Stomach (tissue), 9 donors: ENCODE measurements around the gene NT5DC3. TPM values are rescaled to one million over a fixed set of nuclear protein-coding genes. Genes with fewer than 3 reads are reported as not detected.

Experiments used
- DNase-seq, 2 donors: peaks; one replicate each; pipeline versions ENCODE4 v3.0.0 to v3.0.0-alpha.2; 2013 to 2019
- H3K27ac ChIP-seq, 5 donors: fragments of 200-600 bp in 4 of 5; sonication (generic) in 4 of 5; one replicate each; pipeline ENCODE4 v1.5.1; 2013 to 2019; ENCODE audit warnings: mild to moderate bottlenecking in 1 of 5, moderate library complexity in 1 of 5
- H3K27me3 ChIP-seq, 3 donors: fragments of 200-600 bp; sonication (generic); one replicate each; pipeline ENCODE4 v1.5.1; 2017 to 2019; ENCODE audit warnings: mixed run types in 1 of 3
- H3K36me3 ChIP-seq, 4 donors: fragments of 200-600 bp; sonication (generic); 1 replicate in 3 of 4; 2 replicates in 1 of 4; pipeline ENCODE4 v1.5.1; 2016 to 2019
- H3K4me1 ChIP-seq, 4 donors: fragments of 200-600 bp; sonication (generic); one replicate each; pipeline ENCODE4 v1.5.1; 2016 to 2019
- H3K4me3 ChIP-seq, 4 donors: fragments of 200-600 bp; sonication (generic) in 3 of 4; one replicate each; pipeline ENCODE4 v1.5.1; 2016 to 2019; ENCODE audit warnings: mild to moderate bottlenecking in 1 of 4
- H3K9me3 ChIP-seq, 4 donors: fragments of 200-600 bp; sonication (generic); one replicate each; pipeline ENCODE4 v1.5.1; 2016 to 2019
- EP300 ChIP-seq: sonication (generic); formaldehyde crosslinking; IDR thresholded peaks from one replicate; pipeline ENCODE4 v1.6.1; 2017; ENCODE audit warnings: antibody characterized with exemption
- POLR2A ChIP-seq, 4 donors: fragments of 450-650 bp; IDR thresholded peaks; one replicate each; pipeline ENCODE4 v1.6.1; 2016; ENCODE audit warnings: antibody characterized with exemption in 4 of 4, control low read depth in 2 of 4, mild to moderate bottlenecking in 1 of 4, moderate library complexity in 1 of 4
- POLR2AphosphoS5 ChIP-seq, 3 donors: sonication (generic); formaldehyde crosslinking; IDR thresholded peaks; one replicate each; pipeline ENCODE4 v1.6.1; 2016; ENCODE audit warnings: antibody characterized with exemption in 3 of 3
- WGBS, 5 donors: extraction: QIAGEN DNeasy Blood & Tissue Kit in 3 of 5; methylation state at CpG; one replicate each; pipeline versions ENCODE4 v1.1.5 to v1.1.7; 2013 to 2018; 5-methylcytosine and 5-hydroxymethylcytosine counted together
- intact Hi-C: fragments of 100-400 bp; cut with DNase I; formaldehyde crosslinking; loops from one replicate; pipeline ENCODE4 v1.15.1; 2023; ENCODE audit warnings: low total_unique reads
- polyA plus RNA-seq, 3 donors: library from polyadenylated mRNA; stranded (reverse); fragments of 200-250 nt; gene quantifications; one replicate each; pipeline ENCODE4 v1.2.3, GENCODE V29; 2013
- total RNA-seq, 5 donors: library from RNA; depleted of rRNA; stranded (reverse); fragments of >200 nt; gene quantifications; one replicate each; pipeline versions ENCODE4 v1.1.0 to v1.2.3, GENCODE V29; 2014 to 2016
- TF ChIP-seq, protein P1 (sequence below), 7 experiments: fragments of 450-650 bp in 4 of 7; fragments of 200-600 bp in 3 of 7; sonication (generic) in 3 of 7; IDR thresholded peaks; one replicate each; pipeline ENCODE4 v1.5.1; 2016 to 2019; ENCODE audit warnings: antibody characterized with exemption in 7 of 7, control low read depth in 2 of 7, mild to moderate bottlenecking in 1 of 7
- donor health status: healthy with polysubstance abuse.
- donor health status: Bipolar disorder and iron deficiency.
- donor health status: healthy.

The NT5DC3 gene
- total and polyA plus RNA-seq, 8 donors: 0.76 to 42.9 (median 8.7) TPM

DNA sequence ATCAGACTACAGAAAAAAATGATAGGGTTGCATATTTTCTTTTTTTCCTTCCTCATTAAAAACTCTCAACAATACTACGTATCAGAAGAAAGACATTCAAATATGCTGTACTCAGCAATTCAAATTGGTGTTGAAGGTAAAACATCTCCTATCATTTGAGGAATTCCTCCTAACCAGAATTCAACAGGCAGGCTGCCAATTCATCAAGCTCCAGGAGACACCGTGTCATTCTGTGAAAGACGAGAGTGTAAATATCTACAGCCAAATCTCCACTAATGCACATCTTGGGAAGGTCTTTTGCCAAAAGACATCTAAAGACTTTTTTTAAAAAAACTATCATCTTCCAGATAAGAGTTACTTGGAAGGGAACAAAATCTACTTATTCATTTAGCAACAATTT is 26.6 kb downstream of the NT5DC3 start:
- no peak overlapping the region for H3K4me3 ChIP-seq
- no peak overlapping the region for H3K27ac ChIP-seq
- H3K27me3 ChIP-seq: no peaks in the 10 kb centered on the region
- TF ChIP-seq, protein P1, sequence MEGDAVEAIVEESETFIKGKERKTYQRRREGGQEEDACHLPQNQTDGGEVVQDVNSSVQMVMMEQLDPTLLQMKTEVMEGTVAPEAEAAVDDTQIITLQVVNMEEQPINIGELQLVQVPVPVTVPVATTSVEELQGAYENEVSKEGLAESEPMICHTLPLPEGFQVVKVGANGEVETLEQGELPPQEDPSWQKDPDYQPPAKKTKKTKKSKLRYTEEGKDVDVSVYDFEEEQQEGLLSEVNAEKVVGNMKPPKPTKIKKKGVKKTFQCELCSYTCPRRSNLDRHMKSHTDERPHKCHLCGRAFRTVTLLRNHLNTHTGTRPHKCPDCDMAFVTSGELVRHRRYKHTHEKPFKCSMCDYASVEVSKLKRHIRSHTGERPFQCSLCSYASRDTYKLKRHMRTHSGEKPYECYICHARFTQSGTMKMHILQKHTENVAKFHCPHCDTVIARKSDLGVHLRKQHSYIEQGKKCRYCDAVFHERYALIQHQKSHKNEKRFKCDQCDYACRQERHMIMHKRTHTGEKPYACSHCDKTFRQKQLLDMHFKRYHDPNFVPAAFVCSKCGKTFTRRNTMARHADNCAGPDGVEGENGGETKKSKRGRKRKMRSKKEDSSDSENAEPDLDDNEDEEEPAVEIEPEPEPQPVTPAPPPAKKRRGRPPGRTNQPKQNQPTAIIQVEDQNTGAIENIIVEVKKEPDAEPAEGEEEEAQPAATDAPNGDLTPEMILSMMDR (IDR thresholded peaks at IDR 0.05): no peak
- TF ChIP-seq POLR2AphosphoS5 (IDR thresholded peaks at IDR 0.05): no peak
- no peak for TF ChIP-seq EP300
- TF ChIP-seq POLR2A (IDR thresholded peaks at IDR 0.05): no peak
- intact Hi-C loops: no loop called here
- no peak for DNase-seq
- H3K4me1 ChIP-seq: peaks cover 0 to 7% (median 0%) of the 10 kb centered on the region in 4 donors
- 61 to 73% (median 71%) methylated on average over 3 of the region's 3 CpGs for WGBS, 5 donors
- H3K9me3 ChIP-seq: no peaks in the 10 kb centered on the region
- H3K36me3 ChIP-seq: peaks cover 5 to 37% (median 24%) of the 10 kb centered on the region in 4 donors

DNA sequence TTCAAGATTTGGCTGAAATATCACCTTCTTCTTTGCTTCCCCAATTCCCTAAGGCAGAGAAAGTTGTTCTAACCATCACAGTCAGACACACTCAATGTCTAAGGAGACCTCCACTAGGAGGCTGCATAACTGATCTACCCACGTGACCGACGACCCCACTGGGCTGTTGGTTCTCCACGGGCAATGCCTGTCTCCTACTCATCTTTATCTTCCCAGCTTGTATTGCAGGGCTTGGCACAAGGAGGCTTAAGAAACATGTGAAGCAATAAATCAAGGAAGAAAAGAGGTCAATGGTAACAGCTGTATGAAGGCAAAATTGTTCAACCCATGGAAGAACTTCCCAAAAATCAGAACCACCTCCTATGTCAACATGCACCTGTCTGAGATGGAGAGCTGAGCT is 27.1 kb downstream of the NT5DC3 start:
- H3K27ac ChIP-seq: no peak overlapping the region
- WGBS, 5 donors: 78 to 92% (median 83%) methylated on average over 4 of the region's 4 CpGs
- H3K4me3 ChIP-seq: no peak overlapping the region
- no peak for DNase-seq
- no peaks in the 10 kb centered on the region for H3K27me3 ChIP-seq
- H3K9me3 ChIP-seq: no peaks in the 10 kb centered on the region
- TF ChIP-seq EP300 (no peak), POLR2AphosphoS5 (IDR thresholded peaks at IDR 0.05) (no peak), POLR2A (IDR thresholded peaks at IDR 0.05) (no peak)
- TF ChIP-seq, protein P1 (IDR thresholded peaks at IDR 0.05): no peak
- H3K36me3 ChIP-seq: peaks cover 5 to 37% (median 24%) of the 10 kb centered on the region in 4 donors
- peaks cover 0 to 11% (median 0%) of the 10 kb centered on the region in 4 donors for H3K4me1 ChIP-seq
- intact Hi-C loops: no loop called here

DNA sequence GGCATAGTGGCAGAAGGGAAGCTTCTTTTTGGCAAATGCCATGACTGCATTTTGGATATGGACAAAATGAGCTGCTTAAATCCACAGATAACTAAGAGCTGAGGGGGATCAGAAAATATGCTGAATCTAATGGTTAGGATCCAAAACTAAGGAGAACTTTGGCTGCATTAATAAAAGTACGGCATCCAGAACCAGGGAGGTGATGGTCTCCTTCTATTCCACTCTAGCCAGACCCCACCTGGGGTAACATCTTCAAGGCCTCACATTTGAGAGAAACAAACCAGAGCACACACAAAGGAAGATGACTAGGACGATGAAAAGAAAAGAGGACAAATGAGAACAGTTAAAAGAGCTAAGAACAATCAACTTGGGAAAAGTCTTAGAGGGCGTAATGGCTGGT is 27.6 kb downstream of the NT5DC3 start:
- no peak overlapping the region for H3K4me3 ChIP-seq
- intact Hi-C loops: no loop called here
- no peak for TF ChIP-seq EP300
- TF ChIP-seq POLR2A (IDR thresholded peaks at IDR 0.05): no peak
- TF ChIP-seq, protein P1 (IDR thresholded peaks at IDR 0.05): no peak
- TF ChIP-seq POLR2AphosphoS5 (IDR thresholded peaks at IDR 0.05): no peak
- no peaks in the 10 kb centered on the region for H3K9me3 ChIP-seq
- no peak overlapping the region for H3K27ac ChIP-seq
- DNase-seq: no peak
- 91 to 97% (median 96%) methylated on average over 3 of the region's 3 CpGs for WGBS, 5 donors
- peaks cover 5 to 37% (median 24%) of the 10 kb centered on the region in 4 donors for H3K36me3 ChIP-seq
- H3K27me3 ChIP-seq: no peaks in the 10 kb centered on the region
- H3K4me1 ChIP-seq: peaks cover 0 to 16% (median 2%) of the 10 kb centered on the region in 4 donors

GRCh38 chr12:103812789-103813188 is 28.2 kb downstream of the NT5DC3 start:
- peaks cover 5 to 37% (median 24%) of the 10 kb centered on the region in 4 donors for H3K36me3 ChIP-seq
- peaks cover 0 to 22% (median 8%) of the 10 kb centered on the region in 4 donors for H3K4me1 ChIP-seq
- TF ChIP-seq EP300 (no peak), POLR2AphosphoS5 (IDR thresholded peaks at IDR 0.05) (no peak)
- TF ChIP-seq, protein P1 (IDR thresholded peaks at IDR 0.05): no peak
- 97 to 100% (median 98%) methylated on average over 1 of the region's 1 CpG for WGBS, 5 donors
- H3K27ac ChIP-seq: no peak overlapping the region
- intact Hi-C loops: no loop called here
- DNase-seq: no peak
- no peak overlapping the region for H3K4me3 ChIP-seq
- no peaks in the 10 kb centered on the region for H3K9me3 ChIP-seq
- H3K27me3 ChIP-seq: no peaks in the 10 kb centered on the region
